ENCODE data around the gene UQCRC1. TPM values are rescaled to one million over a fixed set of nuclear protein-coding genes. Genes with fewer than 3 reads are reported as not detected.
A peak's percentile ranks its signal among the peaks of the same experiment; 100 is the strongest.

UQCRC1 gene
- total RNA-seq, 1 experiment from 2014 or later = 413 TPM

GRCh38 chr3:48561045-48561736 lies 48.3 kb downstream of the UQCRC1 start:
- Mint-ChIP-seq H3K27ac (ENCODE audit: low read depth, unreplicated experiment) (no peak overlapping the region), H3K4me1 (ENCODE audit: insufficient read depth, unreplicated experiment) (peaks cover 37% of the 10 kb centered on the region), H3K9me3 (ENCODE audit: unreplicated experiment) (no peaks in the 10 kb centered on the region), H3K4me3 (ENCODE audit: unreplicated experiment) (no peak overlapping the region), H3K36me3 (ENCODE audit: insufficient read depth, unreplicated experiment) (peaks cover 6% of the 10 kb centered on the region), H3K27me3 (ENCODE audit: insufficient read depth, unreplicated experiment) (no peaks in the 10 kb centered on the region)
- BruUV-seq (replicated peaks) = no TSS peak
- intact Hi-C loops (cut with micrococcal nuclease) = no loop called here
- DNase-seq (ENCODE audit: unreplicated experiment) = peak; percentile 27
- CTCF ChIA-PET = interaction anchor here (0.5 to 1.1 kb wide), 5 partner anchors 14 to 747 kb away, joined by 3 read pairs; no protein-coding TSS in a partner anchor
- POLR2A ChIA-PET = interaction anchor here (1.1 to 7.2 kb wide), 4 partner anchors 38 to 102 kb away, joined by 3 to 64 read pairs (median 5); partner anchors contain the start of genes CELSR3 and SLC26A6
- TF ChIP-seq CTCF (IDR thresholded peaks at IDR 0.05; ENCODE audit: unreplicated experiment) = no peak

- Mint-ChIP-seq H3K27ac (ENCODE audit: low read depth, unreplicated experiment) (no peak overlapping the region), H3K4me3 (ENCODE audit: unreplicated experiment) (no peak overlapping the region), H3K36me3 (ENCODE audit: insufficient read depth, unreplicated experiment) (peaks cover 6% of the 10 kb centered on the region), H3K27me3 (ENCODE audit: insufficient read depth, unreplicated experiment) (no peaks in the 10 kb centered on the region), H3K4me1 (ENCODE audit: insufficient read depth, unreplicated experiment) (peaks cover 32% of the 10 kb centered on the region), H3K9me3 (ENCODE audit: unreplicated experiment) (no peaks in the 10 kb centered on the region)
- TF ChIP-seq CTCF (IDR thresholded peaks at IDR 0.05; ENCODE audit: unreplicated experiment) = no peak
- intact Hi-C loops (cut with micrococcal nuclease) = no loop called here
- no TSS peak for BruUV-seq (replicated peaks)
- no peak for DNase-seq (ENCODE audit: unreplicated experiment)
- ChIA-PET POLR2A (interaction anchor here (0.9 to 7.2 kb wide), 4 partner anchors 39 to 102 kb away, joined by 3 to 64 read pairs (median 4); partner anchors contain the start of genes CELSR3 and SLC26A6), CTCF (interaction anchor here (0.5 to 1.1 kb wide), 5 partner anchors 15 to 746 kb away, joined by 3 read pairs; no protein-coding TSS in a partner anchor)
Measured at GRCh38 chr3:48560648-48561018, 48.8 kb downstream of the UQCRC1 start.

GRCh38 chr3:48558493-48559134 lies 50.8 kb downstream of the UQCRC1 start:
- Mint-ChIP-seq H3K9me3 (ENCODE audit: unreplicated experiment) (no peaks in the 10 kb centered on the region), H3K27me3 (ENCODE audit: insufficient read depth, unreplicated experiment) (no peaks in the 10 kb centered on the region), H3K36me3 (ENCODE audit: insufficient read depth, unreplicated experiment) (peaks cover 1% of the 10 kb centered on the region), H3K4me1 (ENCODE audit: insufficient read depth, unreplicated experiment) (peaks cover 20% of the 10 kb centered on the region), H3K27ac (ENCODE audit: low read depth, unreplicated experiment) (peak overlapping the region; percentile 41), H3K4me3 (ENCODE audit: unreplicated experiment) (peak overlapping the region; percentile 41)
- intact Hi-C loops (cut with micrococcal nuclease) = loop anchor here (1.0 to 10.0 kb wide), 3 partner anchors 51 to 126 kb away; partner anchors contain the start of genes NCKIPSD, SLC26A6 and UQCRC1
- no peak for TF ChIP-seq CTCF (IDR thresholded peaks at IDR 0.05; ENCODE audit: unreplicated experiment)
- no TSS peak for BruUV-seq (replicated peaks)
- DNase-seq (ENCODE audit: unreplicated experiment) = no peak
- ChIA-PET POLR2A (interaction anchor here (0.6 to 7.2 kb wide), 14 partner anchors 37 to 368 kb away, joined by 3 to 64 read pairs (median 4); partner anchors contain the start of genes ATRIP, CCDC51, CELSR3 and PLXNB1), CTCF (interaction anchor here (0.5 to 2.6 kb wide), 33 partner anchors 9 to 640 kb away, joined by 3 to 12 read pairs (median 3); partner anchors contain the start of genes CCDC51, SLC26A6, TMA7 and TMEM89)
